Activated CD4-positive, alpha-beta T cell treated with anti-CD3 and anti-CD28 coated beads, Interleukin-2, amount 50 U/mL, for 16 hours (primary cell): ENCODE results near the gene TSPAN8.
"Not testable (repeated sequence)": the region's sequence is repeated elsewhere in the genome, so short reads cannot be mapped to it uniquely, and the experiment has no call there.

Experiments used
- DNase-seq: peaks from one replicate; pipeline ENCODE4 v3.0.0-alpha.2; 2020

The TSPAN8 gene

GRCh38 chr12:71157601-71158233, at the start of gene TSPAN8:
Gene TSPAN8, minus strand, starts transcription at chr12:71157999. Its CDS starts 321 bp downstream, at chr12:71157678.
- no peak for DNase-seq

GRCh38 chr12:71201136-71201679, 43.4 kb upstream of the TSPAN8 start:
- no peak for DNase-seq

GRCh38 chr12:71200706-71201105, 42.9 kb upstream of the TSPAN8 start:
- DNase-seq: no peak

- no peak for DNase-seq
Observed at GRCh38 chr12:71197460-71197859, 39.7 kb upstream of the TSPAN8 start.

- DNase-seq: no peak
Observed at GRCh38 chr12:71195338-71195896, 37.6 kb upstream of the TSPAN8 start.

GRCh38 chr12:71194657-71195056, 36.9 kb upstream of the TSPAN8 start:
- no peak for DNase-seq

- DNase-seq: no peak
Observed at GRCh38 chr12:71193041-71193440, 35.2 kb upstream of the TSPAN8 start.

GRCh38 chr12:71191509-71192196, 33.9 kb upstream of the TSPAN8 start:
- DNase-seq: no peak

- no peak for DNase-seq
Observed at GRCh38 chr12:71190822-71191221, 33.0 kb upstream of the TSPAN8 start.

- no peak for DNase-seq
Observed at GRCh38 chr12:71187379-71187778, 29.6 kb upstream of the TSPAN8 start.

- DNase-seq: no peak
Observed at GRCh38 chr12:71186571-71187288, 28.9 kb upstream of the TSPAN8 start.

GRCh38 chr12:71183846-71184245, 26.0 kb upstream of the TSPAN8 start:
- no peak for DNase-seq

GRCh38 chr12:71183018-71183417, 25.2 kb upstream of the TSPAN8 start:
- DNase-seq: no peak

- no peak for DNase-seq
Observed at GRCh38 chr12:71178162-71178561, 20.4 kb upstream of the TSPAN8 start.

GRCh38 chr12:71174825-71175224, 17.0 kb upstream of the TSPAN8 start:
- no peak for DNase-seq

- no peak for DNase-seq
Observed at GRCh38 chr12:71174146-71174545, 16.3 kb upstream of the TSPAN8 start.

GRCh38 chr12:71170456-71170855, 12.7 kb upstream of the TSPAN8 start:
- no peak for DNase-seq

GRCh38 chr12:71169286-71169685, 11.5 kb upstream of the TSPAN8 start:
- no peak for DNase-seq

- no peak for DNase-seq
Observed at GRCh38 chr12:71166862-71167496, 9.2 kb upstream of the TSPAN8 start.

GRCh38 chr12:71166280-71166679, 8.5 kb upstream of the TSPAN8 start:
- DNase-seq: no peak

GRCh38 chr12:71165780-71166179, 8.0 kb upstream of the TSPAN8 start:
- not testable (repeated sequence) for DNase-seq

- DNase-seq: no peak
Observed at GRCh38 chr12:71164568-71165197, 6.9 kb upstream of the TSPAN8 start.
